ENCODE data around the gene TPO.

DNA sequence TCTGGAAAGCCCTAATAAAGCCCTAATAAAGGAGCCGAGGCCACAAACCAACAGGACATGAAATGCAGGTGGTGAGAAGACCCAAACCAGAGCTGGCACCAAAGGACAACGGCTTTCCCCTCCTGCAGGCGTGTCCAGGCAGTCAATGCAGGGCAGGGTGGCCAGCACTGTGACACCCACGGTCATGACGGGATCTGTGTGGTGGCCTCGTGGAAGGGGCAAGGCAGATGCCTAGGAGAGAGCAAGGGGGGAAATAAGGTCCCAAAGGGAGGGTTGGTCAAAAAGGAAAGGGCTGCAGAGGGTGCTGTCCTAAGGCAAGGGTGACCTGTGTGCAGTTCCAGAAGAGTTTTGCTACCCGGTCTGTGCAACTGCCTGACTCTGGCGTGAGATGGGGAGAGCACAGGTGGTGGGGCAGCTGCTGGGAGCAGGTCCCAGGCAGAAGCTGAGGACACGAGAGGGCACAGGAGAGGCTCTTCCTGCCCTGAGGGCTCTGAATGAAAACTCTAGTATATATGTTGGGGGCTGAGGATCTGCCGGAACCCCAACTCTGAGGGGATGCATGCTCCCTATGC lies 156.7 kb downstream of the TPO start:
- TF ChIP-seq, protein P1, sequence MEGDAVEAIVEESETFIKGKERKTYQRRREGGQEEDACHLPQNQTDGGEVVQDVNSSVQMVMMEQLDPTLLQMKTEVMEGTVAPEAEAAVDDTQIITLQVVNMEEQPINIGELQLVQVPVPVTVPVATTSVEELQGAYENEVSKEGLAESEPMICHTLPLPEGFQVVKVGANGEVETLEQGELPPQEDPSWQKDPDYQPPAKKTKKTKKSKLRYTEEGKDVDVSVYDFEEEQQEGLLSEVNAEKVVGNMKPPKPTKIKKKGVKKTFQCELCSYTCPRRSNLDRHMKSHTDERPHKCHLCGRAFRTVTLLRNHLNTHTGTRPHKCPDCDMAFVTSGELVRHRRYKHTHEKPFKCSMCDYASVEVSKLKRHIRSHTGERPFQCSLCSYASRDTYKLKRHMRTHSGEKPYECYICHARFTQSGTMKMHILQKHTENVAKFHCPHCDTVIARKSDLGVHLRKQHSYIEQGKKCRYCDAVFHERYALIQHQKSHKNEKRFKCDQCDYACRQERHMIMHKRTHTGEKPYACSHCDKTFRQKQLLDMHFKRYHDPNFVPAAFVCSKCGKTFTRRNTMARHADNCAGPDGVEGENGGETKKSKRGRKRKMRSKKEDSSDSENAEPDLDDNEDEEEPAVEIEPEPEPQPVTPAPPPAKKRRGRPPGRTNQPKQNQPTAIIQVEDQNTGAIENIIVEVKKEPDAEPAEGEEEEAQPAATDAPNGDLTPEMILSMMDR (IDR thresholded peaks at IDR 0.05): no peak
- TF ChIP-seq POLR2AphosphoS5 (IDR thresholded peaks at IDR 0.05; ENCODE audit: low read depth, low read length): no peak
- TF ChIP-seq, protein P2, sequence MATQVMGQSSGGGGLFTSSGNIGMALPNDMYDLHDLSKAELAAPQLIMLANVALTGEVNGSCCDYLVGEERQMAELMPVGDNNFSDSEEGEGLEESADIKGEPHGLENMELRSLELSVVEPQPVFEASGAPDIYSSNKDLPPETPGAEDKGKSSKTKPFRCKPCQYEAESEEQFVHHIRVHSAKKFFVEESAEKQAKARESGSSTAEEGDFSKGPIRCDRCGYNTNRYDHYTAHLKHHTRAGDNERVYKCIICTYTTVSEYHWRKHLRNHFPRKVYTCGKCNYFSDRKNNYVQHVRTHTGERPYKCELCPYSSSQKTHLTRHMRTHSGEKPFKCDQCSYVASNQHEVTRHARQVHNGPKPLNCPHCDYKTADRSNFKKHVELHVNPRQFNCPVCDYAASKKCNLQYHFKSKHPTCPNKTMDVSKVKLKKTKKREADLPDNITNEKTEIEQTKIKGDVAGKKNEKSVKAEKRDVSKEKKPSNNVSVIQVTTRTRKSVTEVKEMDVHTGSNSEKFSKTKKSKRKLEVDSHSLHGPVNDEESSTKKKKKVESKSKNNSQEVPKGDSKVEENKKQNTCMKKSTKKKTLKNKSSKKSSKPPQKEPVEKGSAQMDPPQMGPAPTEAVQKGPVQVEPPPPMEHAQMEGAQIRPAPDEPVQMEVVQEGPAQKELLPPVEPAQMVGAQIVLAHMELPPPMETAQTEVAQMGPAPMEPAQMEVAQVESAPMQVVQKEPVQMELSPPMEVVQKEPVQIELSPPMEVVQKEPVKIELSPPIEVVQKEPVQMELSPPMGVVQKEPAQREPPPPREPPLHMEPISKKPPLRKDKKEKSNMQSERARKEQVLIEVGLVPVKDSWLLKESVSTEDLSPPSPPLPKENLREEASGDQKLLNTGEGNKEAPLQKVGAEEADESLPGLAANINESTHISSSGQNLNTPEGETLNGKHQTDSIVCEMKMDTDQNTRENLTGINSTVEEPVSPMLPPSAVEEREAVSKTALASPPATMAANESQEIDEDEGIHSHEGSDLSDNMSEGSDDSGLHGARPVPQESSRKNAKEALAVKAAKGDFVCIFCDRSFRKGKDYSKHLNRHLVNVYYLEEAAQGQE (IDR thresholded peaks at IDR 0.05; ENCODE audit: insufficient read depth in 1 of 2, low read depth in 2 of 2, low read length in 1 of 2): no peak

All from Panc1 (cell line).